Measurements from ENCODE around the gene RNFT2.

GRCh38 chr12:116808113-116809105 is 70.3 kb downstream of the RNFT2 start:
- no peak for TF ChIP-seq EZH2phosphoT487 (IDR thresholded peaks at IDR 0.05; ENCODE audit: borderline replicate concordance, low read length)
- TF ChIP-seq, protein P1, sequence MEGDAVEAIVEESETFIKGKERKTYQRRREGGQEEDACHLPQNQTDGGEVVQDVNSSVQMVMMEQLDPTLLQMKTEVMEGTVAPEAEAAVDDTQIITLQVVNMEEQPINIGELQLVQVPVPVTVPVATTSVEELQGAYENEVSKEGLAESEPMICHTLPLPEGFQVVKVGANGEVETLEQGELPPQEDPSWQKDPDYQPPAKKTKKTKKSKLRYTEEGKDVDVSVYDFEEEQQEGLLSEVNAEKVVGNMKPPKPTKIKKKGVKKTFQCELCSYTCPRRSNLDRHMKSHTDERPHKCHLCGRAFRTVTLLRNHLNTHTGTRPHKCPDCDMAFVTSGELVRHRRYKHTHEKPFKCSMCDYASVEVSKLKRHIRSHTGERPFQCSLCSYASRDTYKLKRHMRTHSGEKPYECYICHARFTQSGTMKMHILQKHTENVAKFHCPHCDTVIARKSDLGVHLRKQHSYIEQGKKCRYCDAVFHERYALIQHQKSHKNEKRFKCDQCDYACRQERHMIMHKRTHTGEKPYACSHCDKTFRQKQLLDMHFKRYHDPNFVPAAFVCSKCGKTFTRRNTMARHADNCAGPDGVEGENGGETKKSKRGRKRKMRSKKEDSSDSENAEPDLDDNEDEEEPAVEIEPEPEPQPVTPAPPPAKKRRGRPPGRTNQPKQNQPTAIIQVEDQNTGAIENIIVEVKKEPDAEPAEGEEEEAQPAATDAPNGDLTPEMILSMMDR (conservative IDR thresholded peaks at IDR 0.05; ENCODE audit: low read depth, low read length), result no peak
- TF ChIP-seq EZH2 (IDR thresholded peaks at IDR 0.05; ENCODE audit: low read length, unreplicated experiment), result no peak

All from PC-3 (cell line).